Mesendoderm (in vitro differentiated cells): ENCODE results near the gene PTCH2.
"Not testable (repeated sequence)": the region's sequence is repeated elsewhere in the genome, so short reads cannot be mapped to it uniquely, and the experiment has no call there.

Experiments
- DNase-seq: peaks from one replicate; pipeline ENCODE4 v3.0.0; 2013
- H2AK5ac ChIP-seq: 2 replicates; pipeline ENCODE4 v1.6.1; 2013; ENCODE audit warnings: low read length, inconsistent platforms
- H2BK120ac ChIP-seq: 2 replicates; pipeline ENCODE4 v1.6.1; 2013; ENCODE audit warnings: low read depth, mild to moderate bottlenecking, low read length, moderate library complexity, mixed read lengths
- H2BK15ac ChIP-seq: replicated peaks from 2 replicates; pipeline ENCODE4 v1.6.1; 2013; ENCODE audit warnings: low read depth, mild to moderate bottlenecking, moderate library complexity
- H2BK5ac ChIP-seq: 2 replicates; pipeline ENCODE4 v1.6.1; 2013; ENCODE audit warnings: low read length, inconsistent platforms
- H3K18ac ChIP-seq: 2 replicates; pipeline ENCODE4 v1.6.1; 2013; ENCODE audit warnings: mild to moderate bottlenecking, low read length, mixed read lengths
- H3K23ac ChIP-seq: one replicate; pipeline ENCODE4 v1.6.1; 2013; ENCODE audit warnings: low read length
- H3K27ac ChIP-seq: 2 replicates; pipeline ENCODE4 v1.5.1; 2013; ENCODE audit warnings: low read depth, mild to moderate bottlenecking, inconsistent platforms, low read length, moderate library complexity
- H3K27me3 ChIP-seq: 2 replicates; pipeline ENCODE4 v1.6.1; 2013; ENCODE audit warnings: low read length, control low read depth, mild to moderate bottlenecking, inconsistent platforms; ENCODE audit not compliant: insufficient read depth, poor library complexity
- H3K36me3 ChIP-seq: 2 replicates; pipeline ENCODE4 v1.6.1; 2013; ENCODE audit warnings: low read length, inconsistent platforms; ENCODE audit not compliant: control insufficient read depth, insufficient read depth
- H3K4ac ChIP-seq: one replicate; pipeline ENCODE4 v1.6.1; 2013; ENCODE audit warnings: low read depth, mild to moderate bottlenecking, low read length, moderate library complexity
- H3K4me1 ChIP-seq: 2 replicates; pipeline ENCODE4 v1.6.1; 2013; ENCODE audit warnings: low read depth, low read length, inconsistent platforms; ENCODE audit not compliant: control insufficient read depth
- H3K4me2 ChIP-seq: 2 replicates; pipeline ENCODE4 v1.6.1; 2013; ENCODE audit warnings: low read length
- H3K4me3 ChIP-seq: 2 replicates; pipeline ENCODE4 v1.5.1; 2013; ENCODE audit warnings: mild to moderate bottlenecking, low read length
- H3K56ac ChIP-seq: one replicate; pipeline ENCODE4 v1.6.1; 2013; ENCODE audit warnings: low read length
- H3K79me1 ChIP-seq: 2 replicates; pipeline ENCODE4 v1.6.1; 2013; ENCODE audit warnings: low read length, inconsistent platforms
- H3K79me2 ChIP-seq: 2 replicates; pipeline ENCODE4 v1.6.1; 2013; ENCODE audit warnings: mild to moderate bottlenecking, low read length; ENCODE audit not compliant: control insufficient read depth, insufficient read depth
- H3K9ac ChIP-seq: 2 replicates; pipeline ENCODE4 v1.6.1; 2013; ENCODE audit warnings: low read length, inconsistent platforms
- H4K5ac ChIP-seq: one replicate; pipeline ENCODE4 v1.6.1; 2013; ENCODE audit warnings: low read length
- H4K8ac ChIP-seq: one replicate; pipeline ENCODE4 v1.6.1; 2013; ENCODE audit warnings: low read depth, mild to moderate bottlenecking, control low read depth, low read length, moderate library complexity
- WGBS: extraction: QIAGEN DNeasy Blood & Tissue Kit; methylation state at CpG from one replicate; pipeline ENCODE4 v1.1.7; 2013; ENCODE audit warnings: low lambda C conversion rate, missing lambda C conversion rate; ENCODE audit not compliant: insufficient coverage; ENCODE audit errors: extremely low coverage; 5-methylcytosine and 5-hydroxymethylcytosine counted together

Gene PTCH2

GRCh38 chr1:44824392-44824791, 18.7 kb downstream of the PTCH2 start:
- not testable (repeated sequence) for H3K79me2 ChIP-seq, H3K9ac ChIP-seq, H3K18ac ChIP-seq, H3K56ac ChIP-seq, H3K27me3 ChIP-seq, H2BK5ac ChIP-seq, H4K8ac ChIP-seq, H3K4me2 ChIP-seq, H2AK5ac ChIP-seq, H3K36me3 ChIP-seq, H3K4me3 ChIP-seq, H3K79me1 ChIP-seq, H3K27ac ChIP-seq, H3K4ac ChIP-seq, H2BK15ac ChIP-seq, DNase-seq, H3K4me1 ChIP-seq, H4K5ac ChIP-seq, H3K23ac ChIP-seq, H2BK120ac ChIP-seq
- WGBS = no CpG with 5 or more reads among the region's 6 CpGs

- no peak overlapping the region for H2AK5ac ChIP-seq
- no peak overlapping the region for H4K8ac ChIP-seq
- DNase-seq = no peak
- H3K4me1 ChIP-seq = peaks cover 3% of the 10 kb centered on the region
- no peak overlapping the region for H2BK120ac ChIP-seq
- no peak overlapping the region for H3K4ac ChIP-seq
- H3K27me3 ChIP-seq = no peaks in the 10 kb centered on the region
- no peak overlapping the region for H3K18ac ChIP-seq
- no peak overlapping the region for H2BK5ac ChIP-seq
- no peak overlapping the region for H3K4me2 ChIP-seq
- peak overlapping the region; percentile 66 for H3K23ac ChIP-seq
- H3K9ac ChIP-seq = no peak overlapping the region
- no peak overlapping the region for H4K5ac ChIP-seq
- no CpG with 5 or more reads among the region's 15 CpGs for WGBS
- H3K36me3 ChIP-seq = no peaks in the 10 kb centered on the region
- H2BK15ac ChIP-seq = no peak overlapping the region
- no peak overlapping the region for H3K27ac ChIP-seq
- no peak overlapping the region for H3K4me3 ChIP-seq
- H3K56ac ChIP-seq = no peak overlapping the region
- H3K79me1 ChIP-seq = no peaks in the 10 kb centered on the region
- no peaks in the 10 kb centered on the region for H3K79me2 ChIP-seq
Measured at GRCh38 chr1:44822981-44823451, 20.0 kb downstream of the PTCH2 start.

DNA sequence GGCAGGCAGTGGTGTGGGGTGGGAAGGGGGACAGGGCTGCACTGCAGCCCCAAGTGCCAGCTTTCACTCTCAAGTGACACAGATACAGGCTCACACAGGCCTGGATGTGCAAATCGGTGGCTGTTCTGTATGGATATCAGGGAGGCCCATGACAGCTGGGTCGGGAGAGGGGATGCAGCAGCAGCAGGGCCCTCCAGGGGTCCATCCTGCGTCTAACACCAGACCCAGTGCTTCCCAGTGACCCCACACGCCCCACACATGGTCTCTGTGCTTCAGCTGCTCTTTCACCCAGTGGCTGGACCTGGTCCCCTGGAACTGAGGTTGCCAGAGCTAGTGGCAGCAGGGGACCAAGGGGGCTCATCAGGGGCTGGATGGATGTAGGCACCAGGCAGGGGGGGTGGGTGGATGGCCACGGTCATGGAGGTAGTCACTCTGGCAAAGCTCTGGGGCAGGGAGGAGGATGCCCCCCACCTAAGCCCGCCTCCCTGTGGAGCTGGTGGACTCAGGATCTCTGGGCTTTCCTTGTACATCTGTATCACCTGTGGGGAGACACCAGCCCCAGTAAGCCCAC, 20.8 kb downstream of the PTCH2 start:
- H3K18ac ChIP-seq = no peak overlapping the region
- no CpG with 5 or more reads among the region's 6 CpGs for WGBS

DNA sequence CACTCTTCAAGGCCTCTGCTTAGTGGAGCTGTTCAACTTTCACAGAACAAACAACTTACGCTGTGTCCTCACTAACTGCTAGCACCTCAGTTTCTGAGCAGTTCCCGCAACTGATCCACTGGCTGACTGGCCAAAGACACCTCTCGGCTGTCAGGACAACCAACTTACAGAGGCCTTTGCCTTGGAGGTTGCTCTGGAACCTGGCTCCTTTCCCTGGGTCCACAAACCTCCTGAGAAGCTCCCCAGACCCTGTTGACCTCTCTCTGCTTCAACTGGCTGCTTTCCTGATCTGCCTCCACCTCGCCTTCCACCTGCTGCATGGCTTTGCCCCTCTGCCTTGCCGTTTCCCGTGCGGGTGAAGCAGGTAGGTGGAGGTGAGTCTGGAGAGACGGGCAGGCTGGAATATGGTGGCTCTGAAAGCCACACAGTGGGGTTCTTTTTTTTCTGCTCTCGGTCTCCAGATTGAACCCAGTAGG, 21.8 kb downstream of the PTCH2 start:
- H3K79me1 ChIP-seq = no peaks in the 10 kb centered on the region
- H3K56ac ChIP-seq = peak overlapping the region; percentile 93
- no peak overlapping the region for H3K4me2 ChIP-seq
- H4K8ac ChIP-seq = no peak overlapping the region
- no peak overlapping the region for H2BK5ac ChIP-seq
- no peaks in the 10 kb centered on the region for H3K36me3 ChIP-seq
- H3K27me3 ChIP-seq = no peaks in the 10 kb centered on the region
- H2BK120ac ChIP-seq = no peak overlapping the region
- no CpG with 5 or more reads among the region's 9 CpGs for WGBS
- H3K4ac ChIP-seq = no peak overlapping the region
- no peak overlapping the region for H2AK5ac ChIP-seq
- no peak overlapping the region for H4K5ac ChIP-seq
- no peak overlapping the region for H3K27ac ChIP-seq
- H3K79me2 ChIP-seq = no peaks in the 10 kb centered on the region
- H3K23ac ChIP-seq = no peak overlapping the region
- no peak overlapping the region for H3K18ac ChIP-seq
- H3K4me3 ChIP-seq = no peak overlapping the region
- H3K9ac ChIP-seq = no peak overlapping the region
- DNase-seq = no peak
- no peak overlapping the region for H2BK15ac ChIP-seq
- peaks cover 3% of the 10 kb centered on the region for H3K4me1 ChIP-seq

More for the DNA sequence above, 20.8 kb downstream of the PTCH2 start:
- H3K36me3 ChIP-seq = no peaks in the 10 kb centered on the region
- no peak overlapping the region for H2BK5ac ChIP-seq
- peaks cover 3% of the 10 kb centered on the region for H3K4me1 ChIP-seq
- H3K79me1 ChIP-seq = no peaks in the 10 kb centered on the region
- no peak overlapping the region for H3K4ac ChIP-seq
- no peak overlapping the region for H3K4me2 ChIP-seq
- no peak overlapping the region for H3K9ac ChIP-seq
- H3K4me3 ChIP-seq = no peak overlapping the region
- no peak overlapping the region for H4K5ac ChIP-seq
- no peak overlapping the region for H3K23ac ChIP-seq
- no peaks in the 10 kb centered on the region for H3K79me2 ChIP-seq
- no peak overlapping the region for H2BK15ac ChIP-seq
- H2BK120ac ChIP-seq = no peak overlapping the region
- H4K8ac ChIP-seq = no peak overlapping the region
- H3K27me3 ChIP-seq = no peaks in the 10 kb centered on the region
- no peak overlapping the region for H3K27ac ChIP-seq
- no peak overlapping the region for H2AK5ac ChIP-seq
- peak overlapping the region; percentile 2 for H3K56ac ChIP-seq
- no peak for DNase-seq

DNA sequence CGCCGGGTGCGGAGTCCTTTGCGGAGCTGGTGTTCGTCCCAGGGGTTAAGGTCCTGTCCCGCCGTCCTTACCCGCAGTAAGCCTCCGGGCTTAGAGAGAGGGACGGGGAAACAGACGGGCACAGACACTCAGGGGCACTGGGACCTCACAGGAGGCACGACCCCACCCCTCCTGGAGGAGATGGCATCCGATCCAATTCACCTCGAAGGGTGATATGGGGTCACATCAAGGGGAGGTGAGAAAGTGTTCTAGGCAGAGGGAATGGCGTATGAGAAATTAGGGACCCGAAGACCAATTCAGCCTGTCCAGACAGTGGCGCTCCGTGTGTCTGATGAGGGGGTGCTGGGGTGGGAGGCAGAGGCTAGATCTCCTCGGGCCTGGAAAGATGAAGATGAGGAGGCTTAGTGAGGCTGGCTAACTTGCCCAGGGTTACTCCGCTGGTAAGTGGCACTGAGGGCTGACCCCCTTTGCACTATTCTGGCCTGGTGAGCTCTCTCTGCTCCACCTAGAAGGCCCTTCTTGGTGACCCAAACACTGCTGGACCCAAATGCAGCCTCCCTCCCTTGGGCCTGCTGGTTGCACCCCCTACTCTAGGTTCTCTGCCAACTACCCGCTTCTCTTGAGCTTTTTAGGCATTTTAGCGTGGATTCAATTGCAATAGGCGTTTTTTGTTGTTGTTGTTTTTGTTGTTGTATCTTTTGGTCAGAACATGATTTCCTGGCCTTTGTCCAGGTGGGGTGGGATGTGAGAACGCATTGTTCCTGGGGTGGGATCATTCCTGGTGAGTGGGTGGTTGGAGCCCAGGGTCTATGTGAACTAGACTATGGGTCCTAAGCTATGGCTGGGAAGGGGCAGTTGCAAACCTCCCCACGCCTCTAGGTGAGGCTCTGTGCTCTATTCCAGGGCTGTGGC, 22.5 kb downstream of the PTCH2 start:
- DNase-seq = no peak
- Histone ChIP-seq H3K27ac (no peak overlapping the region), H3K4me2 (peak overlapping the region; percentile 30), H3K9ac (peak overlapping the region; percentile 74), H3K4me3 (peak overlapping the region; percentile 3), H3K79me2 (no peaks in the 10 kb centered on the region), H3K18ac (peak overlapping the region; percentile 43), H2BK15ac (no peak overlapping the region), H3K56ac (peak overlapping the region; percentile 93), H4K8ac (no peak overlapping the region), H3K4me1 (peaks cover 3% of the 10 kb centered on the region), H2BK5ac (peak overlapping the region; percentile 100), H2AK5ac (peak overlapping the region; percentile 83), H3K79me1 (no peaks in the 10 kb centered on the region), H3K23ac (no peak overlapping the region), H3K4ac (no peak overlapping the region), H3K36me3 (no peaks in the 10 kb centered on the region), H4K5ac (peak overlapping the region; percentile 15), H3K27me3 (no peaks in the 10 kb centered on the region), H2BK120ac (no peak overlapping the region)
- no CpG with 5 or more reads among the region's 25 CpGs for WGBS
